Psoas muscle (tissue), 8 donors: Measurements from ENCODE around the gene UBAP1. TPM values are rescaled to one million over a fixed set of nuclear protein-coding genes. Genes with fewer than 3 reads are reported as not detected.

Experiments used
- ATAC-seq, 4 donors: fragments of 200-7000 bp; cut with Tn5 transposase; one replicate each; pipeline ENCODE4 v1.9.1; 2020; ENCODE audit warnings: moderate library complexity in 3 of 4, mild to moderate bottlenecking in 2 of 4
- DNase-seq, 2 donors: peaks; one replicate each; pipeline ENCODE4 v3.0.0-alpha.2; 2020
- H3K27ac ChIP-seq: fragments of 200-600 bp; one replicate; pipeline ENCODE4 v1.8.0; 2022
- H3K27me3 ChIP-seq, 3 donors: fragments of 200-600 bp in 1 of 3; one replicate each; pipeline versions ENCODE4 v1.6.1 to v1.8.0; 2013 to 2022; ENCODE audit warnings: low read length in 2 of 3, mild to moderate bottlenecking in 2 of 3, moderate library complexity in 1 of 3; ENCODE audit not compliant: insufficient read depth in 3 of 3
- H3K36me3 ChIP-seq, 2 donors: fragments of 200-600 bp in 1 of 2; one replicate each; pipeline versions ENCODE4 v1.6.1 to v1.8.0; 2013 to 2022; ENCODE audit warnings: low read depth in 1 of 2, mild to moderate bottlenecking in 1 of 2, moderate library complexity in 1 of 2; ENCODE audit not compliant: insufficient read depth in 1 of 2
- H3K4me1 ChIP-seq: fragments of 200-600 bp; one replicate; pipeline ENCODE4 v1.8.0; 2022
- H3K4me3 ChIP-seq: fragments of 200-600 bp; one replicate; pipeline ENCODE4 v1.8.0; 2022; ENCODE audit warnings: mild to moderate bottlenecking
- H3K9me3 ChIP-seq: fragments of 200-600 bp; one replicate; pipeline ENCODE4 v1.8.0; 2022
- WGBS, 3 donors: extraction: QIAGEN DNeasy Blood & Tissue Kit; methylation state at CpG; one replicate each; pipeline versions ENCODE4 v1.1.6 to v1.1.7; 2013; 5-methylcytosine and 5-hydroxymethylcytosine counted together
- intact Hi-C, 2 donors: fragments of 100-400 bp; cut with DNase I; formaldehyde crosslinking; loops; one replicate each; pipeline versions ENCODE4 v1.11.0 to v1.14.2; 2022
- polyA plus RNA-seq, 3 donors: library from polyadenylated mRNA; stranded (reverse); fragments of 200-250 nt; gene quantifications; one replicate each; pipeline ENCODE4 v1.2.3, GENCODE V29; 2013
- total RNA-seq, 4 donors: library from RNA; stranded (reverse); fragmentation: NEBNext Ultra II Directional in 2 of 4; extraction: Animal tissue kit (Norgen Biotek cat#: 25700) in 2 of 4; gene quantifications; one replicate each; pipeline versions ENCODE4 v1.2.1 to v1.2.4, GENCODE V29; 2021 to 2023
- TF ChIP-seq, protein P1 (sequence below): fragments of 200-600 bp; IDR thresholded peaks from one replicate; pipeline ENCODE4 v1.8.0; 2022; ENCODE audit warnings: antibody characterized with exemption
- donor health status: healthy with polysubstance abuse.
- donor health status: DM: no; HTN: no; CAD: no; lungs with moderate emphysema.
- donor health status: Bipolar disorder and iron deficiency.
- donor health status: healthy.
- donor health status: DM: yes; HTN: yes; CAD: no.
- donor health status: DM: no; HTN: no; CAD: no.
- donor health status: DM: no; HTN: no; CAD: no.
- donor health status: DM: yes; HTN: yes; CAD: no.

UBAP1 gene
- total and polyA plus RNA-seq, 7 donors: 55.8 to 203 (median 89.6) TPM

DNA sequence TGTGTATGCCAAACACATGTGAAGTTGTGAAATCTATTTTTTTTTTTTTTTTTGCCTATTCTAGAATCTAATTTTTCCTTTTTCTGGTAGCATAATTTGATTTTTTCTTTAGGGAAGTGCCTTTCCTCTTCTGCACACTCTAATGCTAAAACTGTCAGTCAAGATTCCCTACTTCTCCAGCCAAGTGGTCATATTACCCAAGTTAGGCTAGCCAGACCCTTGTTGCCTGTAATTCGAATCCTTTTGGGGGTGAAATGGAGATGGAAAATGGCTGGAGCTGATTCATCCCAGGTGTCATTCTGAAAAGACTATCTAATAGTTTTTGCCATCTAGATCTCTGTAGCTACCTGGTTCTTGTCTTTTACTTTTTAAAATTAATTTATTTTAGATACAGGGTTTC lies 24.8 kb upstream of the UBAP1 start:
- ATAC-seq (peak in 2 of 4 donors; percentile 77 to 82), DNase-seq (no peak)
- no peaks in the 10 kb centered on the region for H3K27me3 ChIP-seq
- TF ChIP-seq, protein P1, sequence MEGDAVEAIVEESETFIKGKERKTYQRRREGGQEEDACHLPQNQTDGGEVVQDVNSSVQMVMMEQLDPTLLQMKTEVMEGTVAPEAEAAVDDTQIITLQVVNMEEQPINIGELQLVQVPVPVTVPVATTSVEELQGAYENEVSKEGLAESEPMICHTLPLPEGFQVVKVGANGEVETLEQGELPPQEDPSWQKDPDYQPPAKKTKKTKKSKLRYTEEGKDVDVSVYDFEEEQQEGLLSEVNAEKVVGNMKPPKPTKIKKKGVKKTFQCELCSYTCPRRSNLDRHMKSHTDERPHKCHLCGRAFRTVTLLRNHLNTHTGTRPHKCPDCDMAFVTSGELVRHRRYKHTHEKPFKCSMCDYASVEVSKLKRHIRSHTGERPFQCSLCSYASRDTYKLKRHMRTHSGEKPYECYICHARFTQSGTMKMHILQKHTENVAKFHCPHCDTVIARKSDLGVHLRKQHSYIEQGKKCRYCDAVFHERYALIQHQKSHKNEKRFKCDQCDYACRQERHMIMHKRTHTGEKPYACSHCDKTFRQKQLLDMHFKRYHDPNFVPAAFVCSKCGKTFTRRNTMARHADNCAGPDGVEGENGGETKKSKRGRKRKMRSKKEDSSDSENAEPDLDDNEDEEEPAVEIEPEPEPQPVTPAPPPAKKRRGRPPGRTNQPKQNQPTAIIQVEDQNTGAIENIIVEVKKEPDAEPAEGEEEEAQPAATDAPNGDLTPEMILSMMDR: no peak
- intact Hi-C loops: no loop called here
- H3K36me3 ChIP-seq: no peaks in the 10 kb centered on the region
- no peak overlapping the region for H3K4me3 ChIP-seq
- no peaks in the 10 kb centered on the region for H3K9me3 ChIP-seq
- WGBS, 3 donors: 17 to 30% (median 22%) methylated on average over 1 of the region's 1 CpG
- H3K27ac ChIP-seq: peak overlapping the region; percentile 57
- H3K4me1 ChIP-seq: peaks cover 14% of the 10 kb centered on the region

DNA sequence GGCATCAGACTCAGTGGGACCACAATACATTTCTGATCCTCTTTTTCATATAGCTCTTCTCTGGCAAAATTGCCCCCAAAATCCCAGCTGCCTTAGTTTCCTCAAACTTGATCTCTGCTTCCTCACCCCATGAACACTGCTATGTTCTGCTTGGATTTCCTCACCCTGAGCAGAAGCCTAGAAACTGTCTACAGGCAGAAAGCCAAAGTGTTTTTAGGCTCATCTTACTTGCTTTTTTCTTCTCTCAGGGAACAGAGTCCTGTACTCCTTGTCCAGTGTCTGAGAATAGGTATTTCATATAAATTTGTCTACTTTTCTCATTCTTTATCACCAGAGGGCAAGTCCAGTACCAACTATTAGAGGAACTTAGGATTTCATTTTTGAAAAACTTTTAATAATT lies 21.5 kb upstream of the UBAP1 start:
- TF ChIP-seq, protein P1: no peak
- intact Hi-C loops: no loop called here
- Histone ChIP-seq H3K9me3 (no peaks in the 10 kb centered on the region), H3K4me1 (peaks cover 14% of the 10 kb centered on the region), H3K27me3 (no peaks in the 10 kb centered on the region), H3K36me3 (no peaks in the 10 kb centered on the region), H3K4me3 (no peak overlapping the region), H3K27ac (no peak overlapping the region)
- ATAC-seq (peak in 1 of 4 donors; percentile 61), DNase-seq (no peak)

DNA sequence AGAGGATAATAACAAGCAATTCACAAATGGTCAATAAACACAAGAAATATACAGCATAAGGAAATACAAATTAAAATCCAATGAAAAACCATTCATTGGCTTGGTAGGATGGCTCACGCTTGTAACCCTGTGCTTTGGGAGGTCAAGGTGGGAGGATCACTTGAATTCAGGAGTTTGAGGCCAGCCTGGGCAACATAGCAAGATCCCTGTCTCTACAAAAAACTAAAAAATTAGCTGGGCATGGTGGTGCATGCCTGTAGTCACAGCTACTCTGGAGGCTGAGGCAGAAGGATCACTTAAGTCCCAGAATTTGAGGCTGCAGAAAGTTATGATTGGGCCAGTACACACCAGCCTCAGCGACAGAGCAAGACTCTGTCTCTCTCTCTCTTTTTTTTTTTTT lies 20.9 kb upstream of the UBAP1 start:
- no peak overlapping the region for H3K4me3 ChIP-seq
- H3K9me3 ChIP-seq: no peaks in the 10 kb centered on the region
- TF ChIP-seq, protein P1: no peak
- no peak for DNase-seq
- peak overlapping the region; percentile 23 for H3K27ac ChIP-seq
- 97 to 98% (median 97%) methylated on average over 2 of the region's 2 CpGs for WGBS, 3 donors
- intact Hi-C loops: no loop called here
- peaks cover 14% of the 10 kb centered on the region for H3K4me1 ChIP-seq
- no peak for ATAC-seq
- H3K27me3 ChIP-seq: no peaks in the 10 kb centered on the region
- H3K36me3 ChIP-seq: no peaks in the 10 kb centered on the region

DNA sequence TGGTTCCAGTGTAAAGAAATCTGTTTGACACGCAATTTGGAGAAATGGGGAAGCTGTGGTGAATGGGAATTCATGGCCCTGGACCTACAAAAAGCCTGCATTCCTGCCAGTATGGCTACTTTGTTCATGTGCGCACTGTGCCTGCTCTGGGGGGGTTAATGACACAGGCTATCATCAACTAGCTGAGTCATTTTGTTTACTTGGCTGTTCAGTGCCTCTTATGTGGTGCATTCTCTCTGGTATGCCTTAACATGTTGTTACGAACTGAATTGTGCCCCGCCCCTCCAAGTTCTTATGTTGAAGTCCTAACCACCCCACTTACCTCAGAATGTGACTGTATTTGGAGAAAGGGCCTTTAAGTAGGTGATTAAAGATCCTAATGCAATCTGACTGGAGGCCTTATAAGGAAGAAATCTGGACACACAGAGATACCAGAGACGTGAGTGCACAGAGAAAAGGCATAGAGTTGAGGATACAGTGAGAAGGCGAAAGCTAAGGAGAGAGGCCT lies 20.4 kb upstream of the UBAP1 start:
- intact Hi-C loops: no loop called here
- Histone ChIP-seq H3K9me3 (no peaks in the 10 kb centered on the region), H3K27ac (peak overlapping the region; percentile 27), H3K4me1 (peaks cover 14% of the 10 kb centered on the region), H3K4me3 (no peak overlapping the region), H3K36me3 (no peaks in the 10 kb centered on the region), H3K27me3 (no peaks in the 10 kb centered on the region)
- WGBS, 3 donors: 77 to 84% (median 80%) methylated on average over 6 of the region's 6 CpGs
- peak in 3 of 4 donors; percentile 53 to 72 (median 61) for ATAC-seq
- DNase-seq: no peak
- TF ChIP-seq, protein P1: no peak

DNA sequence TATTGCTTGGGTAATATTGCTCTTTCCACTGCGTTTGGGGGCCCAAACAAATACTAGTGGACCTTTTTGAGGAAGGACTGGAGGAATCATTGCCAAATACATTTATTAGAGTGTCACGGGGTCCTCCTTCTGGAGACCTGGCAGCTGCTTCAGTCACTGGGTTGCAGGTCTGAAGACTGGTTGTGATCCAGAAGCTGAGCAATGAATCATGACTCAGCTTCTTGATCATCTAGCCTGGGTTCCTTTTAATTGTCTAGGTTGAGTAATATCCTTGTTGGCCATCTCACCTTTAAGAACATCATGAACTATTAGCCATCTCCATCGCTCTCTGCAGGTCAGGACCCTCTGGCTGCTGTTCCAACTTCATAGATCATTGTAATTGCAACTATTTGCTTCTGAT lies 15.4 kb upstream of the UBAP1 start:
- H3K4me3 ChIP-seq: no peak overlapping the region
- ATAC-seq: peak in 1 of 4 donors; percentile 38
- no peak overlapping the region for H3K27ac ChIP-seq
- TF ChIP-seq, protein P1: no peak
- DNase-seq: no peak
- no peaks in the 10 kb centered on the region for H3K9me3 ChIP-seq
- intact Hi-C loops: no loop called here
- WGBS, 3 donors: 68 to 91% (median 70%) methylated on average over 3 of the region's 3 CpGs
- no peaks in the 10 kb centered on the region for H3K36me3 ChIP-seq
- H3K27me3 ChIP-seq: no peaks in the 10 kb centered on the region
- H3K4me1 ChIP-seq: peaks cover 3% of the 10 kb centered on the region
